Cardiac fibroblast (primary cell): ENCODE data around the gene SLC6A12.

Source experiments
- DNase-seq, 2 donors: peaks; one replicate each; pipeline versions ENCODE4 v3.0.0 to v3.0.0-alpha.2; 2010; ENCODE audit warnings: low read depth in 2 of 2
- H3K4me3 ChIP-seq, 2 donors: replicated peaks in 1 of 2; 1 replicate in 1 of 2; 2 replicates in 1 of 2; pipeline ENCODE4 v1.5.1; 2011; ENCODE audit warnings: low read depth in 2 of 2, low read length in 2 of 2, mild to moderate bottlenecking in 2 of 2, moderate library complexity in 1 of 2
- TF ChIP-seq, protein P1 (sequence below): IDR thresholded peaks from one replicate; pipeline ENCODE4 v1.5.1; 2011; ENCODE audit warnings: low read depth, mild to moderate bottlenecking, low read length, inconsistent platforms

SLC6A12 gene

GRCh38 chr12:195951-196350 lies 18.0 kb downstream of the SLC6A12 start:
- TF ChIP-seq, protein P1, sequence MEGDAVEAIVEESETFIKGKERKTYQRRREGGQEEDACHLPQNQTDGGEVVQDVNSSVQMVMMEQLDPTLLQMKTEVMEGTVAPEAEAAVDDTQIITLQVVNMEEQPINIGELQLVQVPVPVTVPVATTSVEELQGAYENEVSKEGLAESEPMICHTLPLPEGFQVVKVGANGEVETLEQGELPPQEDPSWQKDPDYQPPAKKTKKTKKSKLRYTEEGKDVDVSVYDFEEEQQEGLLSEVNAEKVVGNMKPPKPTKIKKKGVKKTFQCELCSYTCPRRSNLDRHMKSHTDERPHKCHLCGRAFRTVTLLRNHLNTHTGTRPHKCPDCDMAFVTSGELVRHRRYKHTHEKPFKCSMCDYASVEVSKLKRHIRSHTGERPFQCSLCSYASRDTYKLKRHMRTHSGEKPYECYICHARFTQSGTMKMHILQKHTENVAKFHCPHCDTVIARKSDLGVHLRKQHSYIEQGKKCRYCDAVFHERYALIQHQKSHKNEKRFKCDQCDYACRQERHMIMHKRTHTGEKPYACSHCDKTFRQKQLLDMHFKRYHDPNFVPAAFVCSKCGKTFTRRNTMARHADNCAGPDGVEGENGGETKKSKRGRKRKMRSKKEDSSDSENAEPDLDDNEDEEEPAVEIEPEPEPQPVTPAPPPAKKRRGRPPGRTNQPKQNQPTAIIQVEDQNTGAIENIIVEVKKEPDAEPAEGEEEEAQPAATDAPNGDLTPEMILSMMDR = no peak
- no peak overlapping the region for H3K4me3 ChIP-seq
- no peak for DNase-seq

GRCh38 chr12:195156-195555 lies 18.8 kb downstream of the SLC6A12 start:
- H3K4me3 ChIP-seq = no peak overlapping the region
- no peak for DNase-seq

GRCh38 chr12:194276-194675 lies 19.7 kb downstream of the SLC6A12 start:
- DNase-seq = no peak
- H3K4me3 ChIP-seq = no peak overlapping the region
- TF ChIP-seq, protein P1 = no peak

More at GRCh38 chr12:195156-195555, 18.8 kb downstream of the SLC6A12 start:
- TF ChIP-seq, protein P1 = no peak

DNA sequence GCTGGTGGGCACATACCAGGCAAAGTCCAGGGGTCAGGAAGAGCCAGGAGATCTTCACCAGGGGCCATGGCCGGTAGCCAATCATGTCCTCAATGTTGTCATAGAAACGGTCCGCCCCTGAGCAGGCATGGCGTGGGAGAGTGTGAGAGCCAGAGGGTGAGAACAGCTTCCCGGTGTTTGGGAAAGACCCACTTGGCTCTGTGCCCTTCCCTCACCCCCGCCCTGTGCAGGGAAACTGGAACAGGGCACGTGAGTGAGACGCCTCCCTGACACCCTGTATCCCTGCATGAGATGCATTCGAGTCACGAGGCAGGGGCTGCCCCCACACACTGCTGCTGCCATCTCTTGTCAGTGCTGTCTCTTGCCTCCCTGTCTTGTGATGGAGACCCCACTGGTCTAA lies 20.7 kb downstream of the SLC6A12 start:
- TF ChIP-seq, protein P1 = no peak
- H3K4me3 ChIP-seq = no peak overlapping the region
- DNase-seq = peak in 1 of 2 donors; percentile 32

DNA sequence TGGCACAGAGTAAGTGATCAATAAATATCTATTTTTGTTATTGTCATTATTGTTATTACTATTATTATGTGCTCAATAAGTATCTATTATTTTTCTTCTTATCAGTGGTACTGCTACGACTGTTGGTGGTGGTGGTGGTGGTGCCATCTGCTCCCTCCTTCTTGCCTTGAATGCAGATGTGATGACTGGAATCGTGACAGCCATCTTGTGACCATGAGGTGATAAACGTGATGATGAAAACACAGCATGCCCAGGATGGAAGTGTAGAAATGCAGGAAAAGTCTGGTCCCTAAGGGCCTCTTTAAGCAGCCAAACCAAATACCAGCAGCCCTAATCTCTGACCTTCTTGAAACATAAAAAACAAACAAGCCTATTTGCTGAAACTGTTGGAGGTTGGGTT lies 22.4 kb downstream of the SLC6A12 start:
- no peak overlapping the region for H3K4me3 ChIP-seq
- TF ChIP-seq, protein P1 = no peak
- DNase-seq = peak in 1 of 2 donors; percentile 21

GRCh38 chr12:190881-191280 lies 23.1 kb downstream of the SLC6A12 start:
- H3K4me3 ChIP-seq = no peak overlapping the region
- DNase-seq = no peak
- TF ChIP-seq, protein P1 = no peak

GRCh38 chr12:189622-189962 lies 24.4 kb downstream of the SLC6A12 start:
- H3K4me3 ChIP-seq = no peak overlapping the region
- TF ChIP-seq, protein P1 = no peak
- no peak for DNase-seq
